HCT116 (cell line): ENCODE data around the gene DCTN3. TPM values are rescaled to one million over a fixed set of nuclear protein-coding genes. Genes with fewer than 3 reads are reported as not detected.

ENCODE experiments used
- ATAC-seq: fragments of 200-7000 bp; cut with Tn5 transposase; 2 replicates; pipeline ENCODE4 v1.9.1; 2020; ENCODE audit warnings: mild to moderate bottlenecking, moderate library complexity
- BruUV-seq: library from RNA; stranded (reverse); fragments of 400-500 nt; replicated peaks from 2 replicates; lab custom pipeline; 2021; lab: Mats Ljungman, UMichigan
- CTCF ChIA-PET: fragments of 300-600 bp; sonication (Branson Sonifier 250); formaldehyde crosslinking; loops from one replicate; lab custom pipeline; 2021; ENCODE audit warnings: antibody characterized with exemption; lab: Charles Lee
- POLR2A ChIA-PET: fragments of 300-600, 350-600 bp; sonication (Branson Sonifier 250); formaldehyde crosslinking; loops from one replicate; lab custom pipeline; 2021; ENCODE audit warnings: antibody characterized with exemption; lab: Charles Lee
- RAD21 ChIA-PET, 2 experiments: fragments of 300-600 bp; sonication (Branson Sonifier 250); formaldehyde crosslinking; loops; one replicate each; lab custom pipeline; 2023; ENCODE audit warnings: low total read pairs in 2 of 2; ENCODE audit not compliant: uncharacterized antibody in 2 of 2, unreplicated experiment in 2 of 2, low non-redundant PET in 1 of 2; lab: Charles Lee
- DNase-seq: peaks from one replicate; pipeline ENCODE4 v3.0.0-alpha.2; 2010; ENCODE audit warnings: low read depth, low spot score
- H2AFZ ChIP-seq: fragments of 200-600 bp; shearing (Covaris generic), sonication (generic); 2 replicates; pipeline ENCODE4 v1.6.1; 2017; ENCODE audit warnings: low read depth, mixed run types, mixed read lengths, antibody characterized with exemption, low read length; ENCODE audit not compliant: poor library complexity, severe bottlenecking
- H3K27ac ChIP-seq: 2 replicates; pipeline ENCODE4 v1.5.1; 2012; ENCODE audit warnings: low read depth, low read length
- H3K27me3 ChIP-seq: fragments of 200-600 bp; sonication (generic); 2 replicates; pipeline ENCODE4 v1.6.1; 2016; ENCODE audit warnings: mixed run types, low read length, mixed read lengths; ENCODE audit not compliant: insufficient read depth
- H3K36me3 ChIP-seq, 2 experiments: fragments of 200-500 bp in 1 of 2; fragments of 200-600 bp in 1 of 2; sonication (Bioruptor generic) in 1 of 2; sonication (generic) in 1 of 2; 2 replicates each; pipeline versions ENCODE4 v1.5.1 to v1.6.1; 2014 to 2016; ENCODE audit warnings: low read length in 2 of 2, inconsistent platforms in 1 of 2, mixed read lengths in 1 of 2, mixed run types in 1 of 2; ENCODE audit not compliant: insufficient read depth in 2 of 2, control insufficient read depth in 1 of 2
- H3K4me1 ChIP-seq, 2 experiments: fragments of 200-600 bp in 1 of 2; sonication (generic) in 1 of 2; 2 replicates each; pipeline versions ENCODE4 v1.5.1 to v1.6.1; 2012 to 2017; ENCODE audit warnings: low read length in 2 of 2, inconsistent platforms in 1 of 2, mild to moderate bottlenecking in 1 of 2, mixed read lengths in 1 of 2, mixed run types in 1 of 2, moderate library complexity in 1 of 2; ENCODE audit not compliant: insufficient read depth in 2 of 2, control insufficient read depth in 1 of 2
- H3K4me2 ChIP-seq: fragments of 200-600 bp; sonication (generic); 2 replicates; pipeline ENCODE4 v1.6.1; 2017; ENCODE audit warnings: mixed run types, low read length, mixed read lengths
- H3K4me3 ChIP-seq, 2 experiments: fragments of 200-600 bp in 1 of 2; sonication (generic) in 1 of 2; replicated peaks in 1 of 2; 2 replicates each; pipeline ENCODE4 v1.5.1; 2011 to 2016; ENCODE audit warnings: low read length in 2 of 2, control low read depth in 1 of 2, low read depth in 1 of 2, mild to moderate bottlenecking in 1 of 2, mixed read lengths in 1 of 2, mixed run types in 1 of 2
- H3K79me2 ChIP-seq: fragments of 200-600 bp; sonication (generic); 2 replicates; pipeline ENCODE4 v1.6.1; 2017; ENCODE audit warnings: mild to moderate bottlenecking, mixed run types, low read length, moderate library complexity, mixed read lengths; ENCODE audit not compliant: insufficient read depth
- H3K9ac ChIP-seq: fragments of 200-600 bp; sonication (generic); 2 replicates; pipeline ENCODE4 v1.6.1; 2016; ENCODE audit warnings: low read length, mixed read lengths
- H3K9me2 ChIP-seq: fragments of 200-600 bp; sonication (generic), shearing (Covaris generic); 2 replicates; pipeline ENCODE4 v1.6.1; 2017; ENCODE audit warnings: mixed run types, mild to moderate bottlenecking, moderate library complexity; ENCODE audit not compliant: insufficient read depth
- H3K9me3 ChIP-seq, 2 experiments: fragments of 200-500 bp in 1 of 2; fragments of 200-600 bp in 1 of 2; sonication (Bioruptor generic) in 1 of 2; sonication (generic) in 1 of 2; 2 replicates each; pipeline ENCODE4 v1.6.1; 2014 to 2017; ENCODE audit warnings: low read length in 2 of 2, mixed read lengths in 2 of 2, inconsistent platforms in 1 of 2, low read depth in 1 of 2, mild to moderate bottlenecking in 1 of 2, mixed run types in 1 of 2, moderate library complexity in 1 of 2; ENCODE audit not compliant: control insufficient read depth in 1 of 2, insufficient read depth in 1 of 2
- H4K20me1 ChIP-seq: fragments of 200-600 bp; sonication (generic), shearing (Covaris generic); 2 replicates; pipeline ENCODE4 v1.6.1; 2017; ENCODE audit warnings: mixed run types, mild to moderate bottlenecking, moderate library complexity; ENCODE audit not compliant: insufficient read depth
- CBX3 ChIP-seq: IDR thresholded peaks from 2 replicates; pipeline ENCODE4 v1.6.1; 2012; ENCODE audit warnings: low read depth
- CEBPB ChIP-seq: IDR thresholded peaks from 2 replicates; pipeline ENCODE4 v1.6.1; 2012; ENCODE audit warnings: low read depth
- ELF1 ChIP-seq: IDR thresholded peaks from 2 replicates; pipeline ENCODE4 v1.6.1; 2012; ENCODE audit warnings: low read depth, borderline replicate concordance
- EZH2 ChIP-seq: fragments of 200-600 bp; sonication (generic); IDR thresholded peaks from 2 replicates; pipeline ENCODE4 v1.6.1; 2017; ENCODE audit warnings: antibody characterized with exemption, mixed run types
- POLR2A ChIP-seq: IDR thresholded peaks from 2 replicates; pipeline ENCODE4 v1.7.0; 2011; ENCODE audit warnings: borderline replicate concordance; ENCODE audit not compliant: insufficient read depth, insufficient read length; ENCODE audit errors: extremely low read depth
- SIN3A ChIP-seq: IDR thresholded peaks from 2 replicates; pipeline ENCODE4 v1.6.1; 2012; ENCODE audit warnings: low read depth
- SP1 ChIP-seq: IDR thresholded peaks from 2 replicates; pipeline ENCODE4 v1.6.1; 2012; ENCODE audit warnings: low read depth
- TCF7L2 ChIP-seq: IDR thresholded peaks from 2 replicates; pipeline ENCODE4 v1.7.0; 2011; ENCODE audit warnings: borderline replicate concordance, inconsistent platforms; ENCODE audit not compliant: insufficient read depth, insufficient read length; ENCODE audit errors: extremely low read depth
- YY1 ChIP-seq: IDR thresholded peaks from 2 replicates; pipeline ENCODE4 v1.6.1; 2011; ENCODE audit warnings: low read length, low read depth, moderate library complexity, mild to moderate bottlenecking; ENCODE audit not compliant: insufficient replicate concordance; ENCODE audit errors: extremely low read depth
- ZFX ChIP-seq: fragments of 450-650 bp; IDR thresholded peaks from 2 replicates; pipeline ENCODE4 v1.6.1; 2017
- ZNF274 ChIP-seq: fragments of 200-500 bp; sonication (Bioruptor generic); IDR thresholded peaks from 2 replicates; pipeline ENCODE4 v1.6.1; 2014; ENCODE audit warnings: mild to moderate bottlenecking, low read depth, low read length, inconsistent platforms
- intact Hi-C: fragments of 100-400 bp; cut with micrococcal nuclease; formaldehyde crosslinking; loops from 2 replicates; pipeline ENCODE4 v1.10.0; 2022
- total RNA-seq: library from RNA; stranded (reverse); gene quantifications from one replicate; pipeline ENCODE4 v1.2.1, GENCODE V29; 2021; ENCODE audit not compliant: unreplicated experiment
- TF ChIP-seq, protein P1 (sequence below): IDR thresholded peaks from 2 replicates; pipeline ENCODE4 v1.6.1; 2011; ENCODE audit warnings: mild to moderate bottlenecking, low read length, moderate library complexity; ENCODE audit not compliant: insufficient replicate concordance; ENCODE audit errors: extremely low read depth
- TF ChIP-seq, protein P2 (sequence below): IDR thresholded peaks from 2 replicates; pipeline ENCODE4 v1.6.1; 2012

The DCTN3 gene
- total RNA-seq, 1 experiment from 2014 or later = 64.0 TPM

- no peaks in the 10 kb centered on the region for H3K27me3 ChIP-seq
Observed at GRCh38 chr9:34572092-34572491, 48.2 kb downstream of the DCTN3 start.

More at GRCh38 chr9:34572092-34572491, 48.2 kb downstream of the DCTN3 start:
- H3K36me3 ChIP-seq = no peaks in the 10 kb centered on the region
- H3K9ac ChIP-seq = no peak overlapping the region
- ChIA-PET CTCF (no interaction called here), POLR2A (no interaction called here), RAD21 (no interaction called here)
- no peaks in the 10 kb centered on the region; a peak in 1 of 4 replicates for H3K4me1 ChIP-seq
- H3K9me2 ChIP-seq = no peaks in the 10 kb centered on the region
- intact Hi-C loops = no loop called here
- no TSS peak for BruUV-seq
- H4K20me1 ChIP-seq = no peaks in the 10 kb centered on the region
- no peak overlapping the region for H3K4me3 ChIP-seq
- TF ChIP-seq, protein P1, sequence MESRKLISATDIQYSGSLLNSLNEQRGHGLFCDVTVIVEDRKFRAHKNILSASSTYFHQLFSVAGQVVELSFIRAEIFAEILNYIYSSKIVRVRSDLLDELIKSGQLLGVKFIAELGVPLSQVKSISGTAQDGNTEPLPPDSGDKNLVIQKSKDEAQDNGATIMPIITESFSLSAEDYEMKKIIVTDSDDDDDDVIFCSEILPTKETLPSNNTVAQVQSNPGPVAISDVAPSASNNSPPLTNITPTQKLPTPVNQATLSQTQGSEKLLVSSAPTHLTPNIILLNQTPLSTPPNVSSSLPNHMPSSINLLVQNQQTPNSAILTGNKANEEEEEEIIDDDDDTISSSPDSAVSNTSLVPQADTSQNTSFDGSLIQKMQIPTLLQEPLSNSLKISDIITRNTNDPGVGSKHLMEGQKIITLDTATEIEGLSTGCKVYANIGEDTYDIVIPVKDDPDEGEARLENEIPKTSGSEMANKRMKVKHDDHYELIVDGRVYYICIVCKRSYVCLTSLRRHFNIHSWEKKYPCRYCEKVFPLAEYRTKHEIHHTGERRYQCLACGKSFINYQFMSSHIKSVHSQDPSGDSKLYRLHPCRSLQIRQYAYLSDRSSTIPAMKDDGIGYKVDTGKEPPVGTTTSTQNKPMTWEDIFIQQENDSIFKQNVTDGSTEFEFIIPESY = no peak
- TF ChIP-seq ZNF274 (no peak), SP1 (no peak), POLR2A (no peak), ELF1 (no peak), CEBPB (no peak), SIN3A (no peak), CBX3 (no peak), TCF7L2 (no peak), ZFX (no peak), EZH2 (no peak), YY1 (no peak)
- TF ChIP-seq, protein P2, sequence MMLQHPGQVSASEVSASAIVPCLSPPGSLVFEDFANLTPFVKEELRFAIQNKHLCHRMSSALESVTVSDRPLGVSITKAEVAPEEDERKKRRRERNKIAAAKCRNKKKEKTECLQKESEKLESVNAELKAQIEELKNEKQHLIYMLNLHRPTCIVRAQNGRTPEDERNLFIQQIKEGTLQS = no peak
- H3K9me3 ChIP-seq = no peaks in the 10 kb centered on the region
- no peak overlapping the region for H3K4me2 ChIP-seq
- DNase-seq = no peak
- no peak overlapping the region for H3K27ac ChIP-seq
- no peak for ATAC-seq
- no peaks in the 10 kb centered on the region for H3K79me2 ChIP-seq
- no peak overlapping the region for H2AFZ ChIP-seq
